HEK293 (cell line): ENCODE data around the gene RBCK1.

ENCODE experiments used
- CTCF ChIA-PET: fragments of 350-600 bp; formaldehyde crosslinking; extraction: SDS; loops from one replicate; lab custom pipeline; 2021; ENCODE audit warnings: antibody characterized with exemption; lab: Yijun Ruan, JAX
- POLR2A ChIA-PET: fragments of 300-600 bp; formaldehyde crosslinking; extraction: SDS; loops from one replicate; lab custom pipeline; 2020; ENCODE audit warnings: antibody characterized with exemption, inconsistent platforms; lab: Yijun Ruan, JAX
- H3K27ac ChIP-seq: fragments of 200-500 bp; sonication (Bioruptor generic); 2 replicates; pipeline ENCODE4 v1.5.1; 2014; ENCODE audit warnings: low read depth, low read length, control low read depth, inconsistent platforms; ENCODE audit errors: extremely low read depth
- H3K36me3 ChIP-seq, 2 experiments: fragments of 200-500 bp in 1 of 2; sonication (Bioruptor generic) in 1 of 2; 1 replicate in 1 of 2; 2 replicates in 1 of 2; pipeline ENCODE4 v1.5.1; 2014 to 2017; ENCODE audit warnings: inconsistent platforms in 2 of 2, low read length in 2 of 2; ENCODE audit not compliant: control insufficient read depth in 2 of 2, insufficient read depth in 1 of 2
- H3K4me1 ChIP-seq: fragments of 200-500 bp; sonication (Bioruptor generic); 2 replicates; pipeline ENCODE4 v1.5.1; 2014; ENCODE audit warnings: mild to moderate bottlenecking, low read length, inconsistent platforms; ENCODE audit not compliant: control insufficient read depth, insufficient read depth
- H3K4me3 ChIP-seq: 2 replicates; pipeline ENCODE4 v1.5.1; 2011; ENCODE audit warnings: low read depth, mild to moderate bottlenecking, control low read depth, low read length, moderate library complexity
- H3K9me3 ChIP-seq: fragments of 200-500 bp; sonication (Bioruptor generic); 2 replicates; pipeline ENCODE4 v1.5.1; 2014; ENCODE audit warnings: low read depth, low read length, inconsistent platforms; ENCODE audit not compliant: control insufficient read depth, insufficient read depth
- BCL11B ChIP-seq: fragments of 450-650 bp; formaldehyde crosslinking; IDR thresholded peaks from 2 replicates; pipeline ENCODE4 v1.5.1; 2016; ENCODE audit warnings: low read depth, missing biosample characterization, missing genetic modification characterization
- MZF1 ChIP-seq: fragments of 450-650 bp; formaldehyde crosslinking; IDR thresholded peaks from 2 replicates; pipeline ENCODE4 v1.5.1; 2017; ENCODE audit warnings: missing biosample characterization, missing genetic modification characterization, borderline replicate concordance
- PRDM10 ChIP-seq: fragments of 450-650 bp; formaldehyde crosslinking; IDR thresholded peaks from 2 replicates; pipeline ENCODE4 v1.5.1; 2016; ENCODE audit warnings: missing biosample characterization, missing genetic modification characterization
- REPIN1 ChIP-seq: fragments of 450-650 bp; formaldehyde crosslinking; IDR thresholded peaks from 2 replicates; pipeline ENCODE4 v1.5.1; 2017; ENCODE audit warnings: missing biosample characterization, missing genetic modification characterization, low read depth
- ZBTB11 ChIP-seq: fragments of 450-650 bp; formaldehyde crosslinking; conservative IDR thresholded peaks from 2 replicates; pipeline ENCODE4 v1.5.1; 2016; ENCODE audit warnings: low read depth, missing biosample characterization, missing genetic modification characterization
- ZBTB20 ChIP-seq: fragments of 450-650 bp; formaldehyde crosslinking; IDR thresholded peaks from 2 replicates; pipeline ENCODE4 v1.5.1; 2016; ENCODE audit warnings: missing biosample characterization, missing genetic modification characterization
- ZEB2 ChIP-seq: fragments of 450-650 bp; formaldehyde crosslinking; IDR thresholded peaks from 2 replicates; pipeline ENCODE4 v1.5.1; 2016; ENCODE audit warnings: missing biosample characterization, missing genetic modification characterization
- ZNF121 ChIP-seq: fragments of 450-650 bp; formaldehyde crosslinking; IDR thresholded peaks from 2 replicates; pipeline ENCODE4 v1.5.1; 2016; ENCODE audit warnings: missing biosample characterization, missing genetic modification characterization
- ZNF16 ChIP-seq: fragments of 450-650 bp; formaldehyde crosslinking; IDR thresholded peaks from 2 replicates; pipeline ENCODE4 v1.5.1; 2016; ENCODE audit warnings: low read depth, missing biosample characterization, missing genetic modification characterization
- ZNF202 ChIP-seq: fragments of 450-650 bp; formaldehyde crosslinking; IDR thresholded peaks from 2 replicates; pipeline ENCODE4 v1.5.1; 2016; ENCODE audit warnings: missing biosample characterization, missing genetic modification characterization, borderline replicate concordance
- ZNF335 ChIP-seq: fragments of 450-650 bp; formaldehyde crosslinking; conservative IDR thresholded peaks from 2 replicates; pipeline ENCODE4 v1.5.1; 2016; ENCODE audit warnings: missing biosample characterization, missing genetic modification characterization
- ZNF362 ChIP-seq: fragments of 450-650 bp; formaldehyde crosslinking; IDR thresholded peaks from 2 replicates; pipeline ENCODE4 v1.5.1; 2016; ENCODE audit warnings: missing biosample characterization, missing genetic modification characterization
- ZNF366 ChIP-seq: fragments of 450-650 bp; formaldehyde crosslinking; conservative IDR thresholded peaks from 2 replicates; pipeline ENCODE4 v1.5.1; 2016; ENCODE audit warnings: missing biosample characterization, missing genetic modification characterization
- ZNF514 ChIP-seq: fragments of 450-650 bp; formaldehyde crosslinking; IDR thresholded peaks from 2 replicates; pipeline ENCODE4 v1.5.1; 2016; ENCODE audit warnings: missing biosample characterization, missing genetic modification characterization
- ZNF521 ChIP-seq: fragments of 450-650 bp; formaldehyde crosslinking; IDR thresholded peaks from 2 replicates; pipeline ENCODE4 v1.5.1; 2017; ENCODE audit warnings: missing biosample characterization, mild to moderate bottlenecking, missing genetic modification characterization
- ZNF544 ChIP-seq: fragments of 450-650 bp; formaldehyde crosslinking; IDR thresholded peaks from 2 replicates; pipeline ENCODE4 v1.5.0; 2017; ENCODE audit warnings: missing biosample characterization, missing genetic modification characterization
- ZNF558 ChIP-seq: fragments of 450-650 bp; formaldehyde crosslinking; IDR thresholded peaks from 2 replicates; pipeline ENCODE4 v1.5.1; 2016; ENCODE audit warnings: missing biosample characterization, missing genetic modification characterization
- ZNF561 ChIP-seq: fragments of 450-650 bp; IDR thresholded peaks from 2 replicates; pipeline ENCODE4 v1.5.1; 2018; ENCODE audit warnings: missing biosample characterization, missing genetic modification characterization, borderline replicate concordance
- ZNF645 ChIP-seq: fragments of 450-650 bp; formaldehyde crosslinking; IDR thresholded peaks from 2 replicates; pipeline ENCODE4; 2016; ENCODE audit warnings: missing biosample characterization, missing genetic modification characterization
- ZNF654 ChIP-seq: fragments of 450-650 bp; formaldehyde crosslinking; IDR thresholded peaks from 2 replicates; pipeline ENCODE4 v1.5.1; 2016; ENCODE audit warnings: low read depth, missing biosample characterization, missing genetic modification characterization
- ZNF704 ChIP-seq: fragments of 450-650 bp; formaldehyde crosslinking; IDR thresholded peaks from 2 replicates; pipeline ENCODE4 v1.5.1; 2016; ENCODE audit warnings: missing biosample characterization, missing genetic modification characterization
- ZNF768 ChIP-seq: fragments of 450-650 bp; formaldehyde crosslinking; IDR thresholded peaks from 2 replicates; pipeline ENCODE4 v1.5.1; 2018; ENCODE audit warnings: missing biosample characterization, mild to moderate bottlenecking, missing genetic modification characterization

The RBCK1 gene

GRCh38 chr20:380763-381580 is 27.1 kb upstream of the RBCK1 start (continued):
- TF ChIP-seq ZBTB11 (tag by site-specific recombination) (peak; percentile 97), PRDM10 (tag by site-specific recombination) (peak; percentile 79), ZNF654 (tag by site-specific recombination) (no peak), ZNF366 (tag by site-specific recombination) (peak; percentile 69), ZNF335 (peak; percentile 89), MZF1 (peak; percentile 68; the same call in 1 of the 2 replicates), ZNF561 (tag by site-specific recombination) (peak; percentile 82; the same call in 1 of the 2 replicates), ZEB2 (peak; percentile 99)

- Histone ChIP-seq H3K4me3 (peak overlapping the region; percentile 60), H3K4me1 (peaks cover 9% of the 10 kb centered on the region; the same call in 1 of the 2 replicates), H3K27ac (peak overlapping the region; percentile 87; the same call in 1 of the 2 replicates), H3K9me3 (no peaks in the 10 kb centered on the region), H3K36me3 (no peaks in the 10 kb centered on the region; a peak in 1 of 3 replicates)
- POLR2A ChIA-PET = interaction anchor here (0.8 to 1.8 kb wide), 10 partner anchors 8 to 162 kb away, joined by 3 to 13 read pairs (median 5); partner anchors contain the start of genes CSNK2A1 and NRSN2
- CTCF ChIA-PET = interaction anchor here (0.6 to 0.7 kb wide), 2 partner anchors 50 to 106 kb away, joined by 3 to 4 read pairs; no protein-coding TSS in a partner anchor
- no peak for TF ChIP-seq ZNF768 (tag by site-specific recombination)
- no peak for TF ChIP-seq REPIN1 (tag by site-specific recombination)
- no peak for TF ChIP-seq ZNF521 (tag by site-specific recombination)
- no peak for TF ChIP-seq ZNF121 (tag by site-specific recombination)
- no peak for TF ChIP-seq BCL11B
- TF ChIP-seq ZNF645 (tag by site-specific recombination) = no peak
- TF ChIP-seq ZNF514 = no peak
- TF ChIP-seq ZNF16 (tag by site-specific recombination) = no peak
- TF ChIP-seq ZBTB20 (tag by site-specific recombination) = peak; percentile 91
- no peak for TF ChIP-seq ZNF558
- no peak for TF ChIP-seq ZNF544 (tag by site-specific recombination)
- no peak; the same call in 1 of the 2 replicates for TF ChIP-seq ZNF366 (tag by site-specific recombination)
- TF ChIP-seq ZNF202 (tag by site-specific recombination) = no peak
- no peak for TF ChIP-seq ZNF704 (tag by site-specific recombination)
- TF ChIP-seq ZNF362 (tag by site-specific recombination) = no peak
These were observed 26.4 kb upstream of the RBCK1 start for GRCh38 chr20:381581-382290.
